Measurements from ENCODE around the gene UGT1A5. TPM values are rescaled to one million over a fixed set of nuclear protein-coding genes. Genes with fewer than 3 reads are reported as not detected.
A peak's percentile ranks its signal among the peaks of the same experiment; 100 is the strongest.

UGT1A5 gene
- total RNA-seq, 3 donors from 2014 or later, result not detected

GRCh38 chr2:233799716-233800115 is 87.0 kb downstream of the UGT1A5 start:
- Histone ChIP-seq H3K27ac (no peak overlapping the region), H3K36me3 (no peaks in the 10 kb centered on the region), H3K9me3 (no peaks in the 10 kb centered on the region), H3K4me3 (no peak overlapping the region), H3K27me3 (no peaks in the 10 kb centered on the region), H3K4me1 (no peaks in the 10 kb centered on the region)
- no peak for DNase-seq (ENCODE audit: low spot score in 2 of 2)
- intact Hi-C loops (cut with DNase I; ENCODE audit: low total_unique reads), result no loop called here
- TF ChIP-seq POLR2A (IDR thresholded peaks at IDR 0.05), result no peak
- TF ChIP-seq CTCF (IDR thresholded peaks at IDR 0.05), result no peak
- TF ChIP-seq POLR2AphosphoS5 (IDR thresholded peaks at IDR 0.05), result no peak

DNA sequence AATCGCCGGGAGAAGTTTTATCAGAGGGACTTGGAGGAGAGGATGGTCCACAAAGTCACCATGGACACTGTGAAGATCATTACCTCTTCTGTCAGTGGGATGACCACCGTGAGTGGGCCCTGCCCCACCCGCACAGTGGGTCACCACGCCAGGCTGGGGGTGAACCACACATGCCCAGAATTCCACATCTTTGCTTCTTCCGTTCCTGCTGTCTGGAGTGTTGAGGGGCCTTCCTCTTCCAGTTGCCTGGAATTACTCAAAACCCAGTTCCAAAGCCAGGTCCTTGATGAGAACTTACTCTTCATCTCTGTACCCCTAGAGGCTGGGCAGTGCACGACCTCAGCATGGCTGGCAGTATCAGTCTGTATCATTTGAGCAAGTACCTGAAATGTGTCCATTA is 87.5 kb downstream of the UGT1A5 start:
- H3K9me3 ChIP-seq, result no peaks in the 10 kb centered on the region
- H3K27ac ChIP-seq, result no peak overlapping the region
- no peaks in the 10 kb centered on the region for H3K27me3 ChIP-seq
- intact Hi-C loops (cut with DNase I; ENCODE audit: low total_unique reads), result no loop called here
- peak in 1 of 2 donors; percentile 2 for DNase-seq (ENCODE audit: low spot score in 2 of 2)
- no peak overlapping the region for H3K4me3 ChIP-seq
- no peak for TF ChIP-seq POLR2A (IDR thresholded peaks at IDR 0.05)
- no peak for TF ChIP-seq CTCF (IDR thresholded peaks at IDR 0.05)
- no peak for TF ChIP-seq POLR2AphosphoS5 (IDR thresholded peaks at IDR 0.05)
- H3K4me1 ChIP-seq, result no peaks in the 10 kb centered on the region
- H3K36me3 ChIP-seq, result no peaks in the 10 kb centered on the region

DNA sequence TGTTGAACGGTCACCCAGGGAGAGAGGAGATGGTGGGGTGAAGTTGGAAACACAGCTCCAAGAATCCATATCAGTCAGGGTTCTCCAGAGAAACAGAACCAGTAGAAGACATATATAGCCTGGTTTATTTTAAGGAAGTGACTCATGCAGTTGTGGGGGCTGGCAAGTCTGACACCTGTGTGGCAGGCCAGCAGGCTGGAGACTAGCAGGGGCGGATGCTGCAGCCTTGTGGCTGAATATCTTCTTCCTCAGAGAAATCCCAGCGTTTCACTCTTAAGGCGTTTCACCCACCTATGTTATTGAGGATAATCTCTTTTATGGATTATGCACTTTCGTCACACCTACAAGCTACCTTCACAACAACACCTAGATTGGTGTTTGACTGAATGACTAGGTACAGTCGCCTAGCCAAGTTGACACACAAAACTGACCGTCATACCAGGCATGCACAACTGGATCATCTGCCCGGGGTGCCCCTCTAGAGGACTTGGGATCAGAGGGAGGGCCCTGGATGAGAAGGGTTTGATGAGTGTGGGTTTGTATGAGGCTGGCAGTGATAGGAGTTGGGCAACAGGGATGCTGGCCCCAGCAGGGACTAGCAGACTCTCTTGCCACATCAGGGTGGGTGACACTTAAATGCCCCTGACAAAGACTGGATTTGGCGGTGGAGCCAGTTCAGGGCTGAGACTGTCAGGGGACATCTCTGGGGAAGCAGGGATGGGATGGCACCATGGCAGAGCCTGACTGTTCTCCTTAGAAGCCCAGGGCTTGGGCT is 88.8 kb downstream of the UGT1A5 start:
- no peaks in the 10 kb centered on the region for H3K27me3 ChIP-seq
- H3K36me3 ChIP-seq, result no peaks in the 10 kb centered on the region
- H3K4me3 ChIP-seq, result no peak overlapping the region
- intact Hi-C loops (cut with DNase I; ENCODE audit: low total_unique reads), result no loop called here
- no peaks in the 10 kb centered on the region for H3K4me1 ChIP-seq
- H3K9me3 ChIP-seq, result no peaks in the 10 kb centered on the region
- no peak for DNase-seq (ENCODE audit: low spot score in 2 of 2)
- no peak overlapping the region for H3K27ac ChIP-seq
- no peak for TF ChIP-seq CTCF (IDR thresholded peaks at IDR 0.05)
- no peak for TF ChIP-seq POLR2A (IDR thresholded peaks at IDR 0.05)
- no peak for TF ChIP-seq POLR2AphosphoS5 (IDR thresholded peaks at IDR 0.05)

GRCh38 chr2:233802132-233802815 is 89.6 kb downstream of the UGT1A5 start:
- H3K4me3 ChIP-seq, result no peak overlapping the region
- TF ChIP-seq POLR2A (IDR thresholded peaks at IDR 0.05) (no peak), POLR2AphosphoS5 (IDR thresholded peaks at IDR 0.05) (no peak), CTCF (IDR thresholded peaks at IDR 0.05) (no peak)
- no peaks in the 10 kb centered on the region for H3K4me1 ChIP-seq
- H3K9me3 ChIP-seq, result no peaks in the 10 kb centered on the region
- H3K36me3 ChIP-seq, result no peaks in the 10 kb centered on the region
- no peak overlapping the region for H3K27ac ChIP-seq
- no peaks in the 10 kb centered on the region for H3K27me3 ChIP-seq
- intact Hi-C loops (cut with DNase I; ENCODE audit: low total_unique reads), result no loop called here
- no peak for DNase-seq (ENCODE audit: low spot score in 2 of 2)

DNA sequence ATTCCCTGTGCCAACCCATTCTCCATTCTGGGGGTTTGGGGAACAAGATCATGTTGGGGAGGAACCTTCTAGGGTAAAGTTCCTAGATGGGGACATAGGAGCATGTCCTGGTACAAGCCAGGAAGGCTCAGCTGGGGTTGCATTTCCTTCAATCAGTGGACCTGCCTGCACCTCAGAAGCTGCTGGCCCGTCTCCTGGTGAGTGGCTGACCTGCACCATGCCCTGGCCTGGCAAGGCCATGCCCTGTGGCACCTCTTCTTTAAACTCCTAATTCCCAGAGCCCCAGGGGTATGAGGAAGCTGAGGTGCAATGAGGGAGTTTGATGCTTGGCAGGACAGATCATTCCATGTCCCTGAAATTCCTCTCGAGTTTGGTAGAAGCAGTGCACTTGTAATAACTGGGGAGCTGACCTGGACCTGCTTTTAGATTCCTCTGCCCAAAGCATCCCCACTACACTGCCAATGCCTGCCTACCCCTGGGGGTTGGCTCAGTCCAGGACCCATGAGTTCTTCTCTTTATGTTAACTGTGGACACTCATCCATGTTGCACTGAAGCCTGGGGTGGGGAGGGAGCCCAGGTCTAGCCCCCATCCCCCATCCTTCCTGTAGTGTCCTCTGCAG is 90.7 kb downstream of the UGT1A5 start:
- no peak for TF ChIP-seq POLR2AphosphoS5 (IDR thresholded peaks at IDR 0.05)
- no peak for TF ChIP-seq POLR2A (IDR thresholded peaks at IDR 0.05)
- no peak for TF ChIP-seq CTCF (IDR thresholded peaks at IDR 0.05)
- DNase-seq (ENCODE audit: low spot score in 2 of 2), result no peak
- intact Hi-C loops (cut with DNase I; ENCODE audit: low total_unique reads), result no loop called here
- Histone ChIP-seq H3K9me3 (no peaks in the 10 kb centered on the region), H3K27ac (no peak overlapping the region), H3K4me3 (no peak overlapping the region), H3K36me3 (no peaks in the 10 kb centered on the region), H3K27me3 (no peaks in the 10 kb centered on the region), H3K4me1 (no peaks in the 10 kb centered on the region)
